Common myeloid progenitor, CD34-positive (primary cell): ENCODE measurements around the gene TBX10.

Source experiments
- CTCF ChIA-PET: fragments of 350-600 bp; sonication (Branson Sonifier 250); formaldehyde crosslinking; loops from one replicate; lab custom pipeline; 2021; ENCODE audit warnings: antibody characterized with exemption; lab: Charles Lee
- POLR2A ChIA-PET: fragments of 350-600 bp; sonication (Branson Sonifier 250); formaldehyde crosslinking; loops from one replicate; lab custom pipeline; 2021; ENCODE audit warnings: antibody characterized with exemption; lab: Charles Lee
- DNase-seq, 3 donors: peaks; one replicate each; pipeline versions ENCODE4 v3.0.0 to v3.0.0-alpha.2; 2013
- H3K27ac ChIP-seq, 2 experiments: 1 replicate in 1 of 2; 2 replicates in 1 of 2; pipeline ENCODE4 v1.7.0; 2013; ENCODE audit warnings: inconsistent platforms in 2 of 2, low read length in 2 of 2, mild to moderate bottlenecking in 2 of 2, low read depth in 1 of 2, moderate library complexity in 1 of 2; ENCODE audit not compliant: severe bottlenecking in 2 of 2, insufficient read depth in 1 of 2, poor library complexity in 1 of 2
- H3K27me3 ChIP-seq, 5 experiments: replicated peaks in 2 of 5; 1 replicate in 3 of 5; 2 replicates in 2 of 5; pipeline versions ENCODE4 v1.6.1 to v1.7.0; 2013; ENCODE audit warnings: low read length in 4 of 5, mild to moderate bottlenecking in 2 of 5, moderate library complexity in 2 of 5, inconsistent platforms in 1 of 5; ENCODE audit not compliant: insufficient read depth in 5 of 5, control insufficient read depth in 4 of 5
- H3K36me3 ChIP-seq, 4 experiments: 1 replicate in 2 of 4; 2 replicates in 2 of 4; pipeline versions ENCODE4 v1.6.1 to v1.7.0; 2013; ENCODE audit warnings: low read length in 3 of 4, control low read depth in 1 of 4, mild to moderate bottlenecking in 1 of 4; ENCODE audit not compliant: control insufficient read depth in 4 of 4, insufficient read depth in 4 of 4
- H3K4me1 ChIP-seq, 4 experiments: 1 replicate in 3 of 4; 2 replicates in 1 of 4; pipeline versions ENCODE4 v1.6.1 to v1.7.1; 2013; ENCODE audit warnings: low read length in 3 of 4, mild to moderate bottlenecking in 3 of 4, control low read depth in 1 of 4, inconsistent platforms in 1 of 4, moderate library complexity in 1 of 4; ENCODE audit not compliant: control insufficient read depth in 4 of 4, insufficient read depth in 4 of 4; ENCODE audit errors: control extremely low read depth in 1 of 4
- H3K4me3 ChIP-seq, 7 experiments: 1 replicate in 4 of 7; 2 replicates in 3 of 7; pipeline versions ENCODE4 v1.5.1 to v1.7.0; 2013; ENCODE audit warnings: mild to moderate bottlenecking in 7 of 7, low read length in 6 of 7, moderate library complexity in 6 of 7, inconsistent platforms in 2 of 7, low read depth in 2 of 7, control low read depth in 1 of 7; ENCODE audit not compliant: insufficient read depth in 4 of 7, control insufficient read depth in 1 of 7; ENCODE audit errors: extremely low read depth in 1 of 7
- H3K9me3 ChIP-seq, 5 experiments: 1 replicate in 4 of 5; 2 replicates in 1 of 5; pipeline versions ENCODE4 v1.6.1 to v1.7.1; 2013; ENCODE audit warnings: low read length in 4 of 5, mild to moderate bottlenecking in 2 of 5, inconsistent platforms in 1 of 5, low read depth in 1 of 5, moderate library complexity in 1 of 5; ENCODE audit not compliant: control insufficient read depth in 4 of 5, insufficient read depth in 2 of 5; ENCODE audit errors: control extremely low read depth in 1 of 5
- WGBS: methylation state at CpG from one replicate; pipeline ENCODE4 v1.1.5; 2013; ENCODE audit not compliant: insufficient coverage; 5-methylcytosine and 5-hydroxymethylcytosine counted together

The TBX10 gene

GRCh38 chr11:67614730-67615714 is 24.5 kb downstream of the TBX10 start:
- H3K27me3 ChIP-seq = no peaks in the 10 kb centered on the region
- H3K9me3 ChIP-seq = no peaks in the 10 kb centered on the region
- CTCF ChIA-PET = interaction anchor here (0.9 to 8.7 kb wide), 15 partner anchors 9 to 83 kb away, joined by 3 to 81 read pairs (median 5); partner anchors contain the start of genes GSTP1, NUDT8 and TBX10
- H3K36me3 ChIP-seq = peaks cover 2 to 32% (median 25%) of the 10 kb centered on the region in 4 experiments
- POLR2A ChIA-PET = interaction anchor here (0.5 to 0.8 kb wide), 3 partner anchors 17 to 35 kb away, joined by 3 to 4 read pairs (median 3); partner anchors contain the start of gene GSTP1
- 92% methylated on average over 17 of the region's 18 CpGs for WGBS
- peaks cover 0 to 33% (median 32%) of the 10 kb centered on the region in 4 experiments for H3K4me1 ChIP-seq
- peak in 2 of 3 donors; percentile 61 to 63 for DNase-seq
- peak overlapping the region in 2 of 7 experiments; percentile 53 to 71 for H3K4me3 ChIP-seq
- peak overlapping the region in 1 of 2 experiments; percentile 74 for H3K27ac ChIP-seq

DNA sequence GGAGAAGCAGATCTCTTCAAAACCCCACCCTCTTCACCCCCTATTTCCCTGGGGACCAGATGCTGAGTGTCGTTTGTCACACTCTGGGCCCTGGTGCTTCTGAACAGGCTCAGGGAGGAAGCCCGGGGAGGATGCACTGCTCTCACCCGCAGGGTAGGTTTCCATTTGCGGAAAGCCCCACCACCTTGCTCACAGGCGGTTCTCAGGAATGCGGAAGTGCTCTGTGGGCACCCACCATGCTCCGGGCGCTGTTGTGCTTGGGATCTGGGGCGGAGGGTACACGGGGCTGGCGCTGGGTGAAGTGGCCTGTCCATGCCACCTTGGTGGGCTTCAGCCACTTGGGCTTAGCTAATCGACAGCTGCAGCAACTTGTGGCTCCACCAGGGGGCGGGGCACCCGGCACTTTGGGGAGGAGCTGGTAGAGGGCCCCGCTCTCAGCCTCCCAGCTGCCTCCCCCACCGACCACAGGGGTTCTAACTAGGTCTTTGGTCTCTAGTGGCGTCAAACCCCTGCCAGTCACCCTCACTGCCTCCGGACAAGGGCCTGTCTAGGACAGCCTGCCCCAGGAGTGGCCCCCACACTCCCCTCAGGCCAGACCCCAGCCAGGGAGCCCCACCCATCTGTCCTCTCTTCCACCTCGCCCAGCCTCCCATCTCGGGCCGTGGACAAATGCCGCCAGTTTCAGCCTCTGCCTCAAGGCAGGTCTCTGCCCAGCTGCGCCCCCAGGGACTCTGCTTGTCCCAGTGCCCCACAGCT is 25.4 kb downstream of the TBX10 start:
- Histone ChIP-seq H3K27me3 (no peaks in the 10 kb centered on the region), H3K27ac (peak overlapping the region in 1 of 2 experiments; percentile 74), H3K4me1 (peaks cover 0 to 33% (median 32%) of the 10 kb centered on the region in 4 experiments), H3K4me3 (peak overlapping the region in 5 of 7 experiments; percentile 29 to 71 (median 53)), H3K9me3 (no peaks in the 10 kb centered on the region), H3K36me3 (peaks cover 2 to 41% (median 29%) of the 10 kb centered on the region in 4 experiments)
- CTCF ChIA-PET = interaction anchor here (0.9 to 8.7 kb wide), 16 partner anchors 10 to 84 kb away, joined by 3 to 81 read pairs (median 4); partner anchors contain the start of genes GSTP1 and NUDT8
- peak; percentile 80 to 96 (median 94) for DNase-seq
- WGBS = 11% methylated on average over 21 of the region's 23 CpGs
- POLR2A ChIA-PET = interaction anchor here (0.5 to 0.6 kb wide), 2 partner anchors 16 to 34 kb away, joined by 3 read pairs; no protein-coding TSS in a partner anchor

DNA sequence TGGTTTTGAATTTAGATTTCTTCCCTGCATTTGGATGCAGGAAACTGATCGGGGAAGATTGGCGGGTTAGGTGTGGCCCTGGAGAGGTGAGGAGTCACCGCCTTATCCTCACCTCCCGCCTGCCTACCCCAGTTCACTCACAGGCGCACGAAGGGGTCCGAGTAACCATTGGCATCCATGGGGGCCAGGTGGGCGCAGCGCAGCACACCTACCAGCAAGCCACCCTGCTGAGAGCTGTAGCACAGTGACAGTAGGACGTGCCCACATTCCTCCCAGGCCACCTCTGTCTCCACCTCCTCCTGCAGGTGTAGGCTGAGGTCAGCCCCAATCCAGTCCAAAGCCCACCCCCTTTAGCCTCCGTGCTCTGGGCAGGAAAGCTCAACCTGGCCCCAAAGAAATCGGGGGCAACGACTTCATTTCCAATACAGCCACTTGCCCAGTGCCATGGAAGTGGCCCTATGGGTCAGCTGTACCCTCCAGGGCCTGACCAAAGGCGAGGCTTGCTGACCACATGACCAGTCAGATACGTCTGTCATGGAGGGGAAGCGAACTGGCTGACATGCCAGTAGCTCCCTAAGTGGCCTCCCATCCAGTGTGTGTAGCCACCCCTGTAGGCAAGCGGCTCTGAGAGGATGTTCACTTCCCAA is 26.1 kb downstream of the TBX10 start:
- H3K36me3 ChIP-seq = peaks cover 2 to 48% (median 31%) of the 10 kb centered on the region in 4 experiments
- H3K4me3 ChIP-seq = peak overlapping the region in 3 of 7 experiments; percentile 36 to 71 (median 58)
- 77% methylated on average over 10 of the region's 17 CpGs for WGBS
- ChIA-PET CTCF (interaction anchor here (0.8 to 8.7 kb wide), 12 partner anchors 9 to 187 kb away, joined by 3 to 81 read pairs (median 4); partner anchors contain the start of genes GSTP1 and NUDT8), POLR2A (no interaction called here)
- no peak for DNase-seq
- H3K4me1 ChIP-seq = peaks cover 0 to 33% (median 32%) of the 10 kb centered on the region in 4 experiments
- H3K9me3 ChIP-seq = no peaks in the 10 kb centered on the region
- peak overlapping the region; percentile 28 to 74 for H3K27ac ChIP-seq
- no peaks in the 10 kb centered on the region for H3K27me3 ChIP-seq

- Histone ChIP-seq H3K36me3 (peaks cover 2 to 52% (median 31%) of the 10 kb centered on the region in 4 experiments), H3K27me3 (no peaks in the 10 kb centered on the region), H3K4me3 (no peak overlapping the region), H3K4me1 (peaks cover 0 to 37% (median 34%) of the 10 kb centered on the region in 4 experiments), H3K9me3 (no peaks in the 10 kb centered on the region), H3K27ac (no peak overlapping the region)
- DNase-seq = no peak
- POLR2A ChIA-PET = no interaction called here
- CTCF ChIA-PET = interaction anchor here (0.8 to 8.7 kb wide), 4 partner anchors 17 to 188 kb away, joined by 3 to 81 read pairs (median 11); partner anchors contain the start of genes GSTP1 and NUDT8
- WGBS = 95% methylated on average over 10 of the region's 13 CpGs
Observed at GRCh38 chr11:67612751-67613150, 26.8 kb downstream of the TBX10 start.

- Histone ChIP-seq H3K27me3 (no peaks in the 10 kb centered on the region), H3K9me3 (no peaks in the 10 kb centered on the region), H3K36me3 (peaks cover 2 to 52% (median 31%) of the 10 kb centered on the region in 4 experiments), H3K4me3 (no peak overlapping the region), H3K27ac (no peak overlapping the region), H3K4me1 (peaks cover 2 to 45% (median 42%) of the 10 kb centered on the region in 4 experiments)
- ChIA-PET CTCF (interaction anchor here (1.2 to 8.7 kb wide), 2 partner anchors 18 to 22 kb away, joined by 4 to 81 read pairs; partner anchors contain the start of gene NUDT8), POLR2A (no interaction called here)
- no peak for DNase-seq
- 98% methylated on average over 36 of the region's 37 CpGs for WGBS
Observed at GRCh38 chr11:67611704-67612587, 27.6 kb downstream of the TBX10 start.
